Tibial nerve (tissue), 4 donors: ENCODE results near the gene MAPK8.
A peak's percentile ranks its signal among the peaks of the same experiment; 100 is the strongest.

ENCODE experiments used
- CTCF ChIP-seq, 5 experiments: fragments of 200-600 bp in 3 of 5; fragments of 450-650 bp in 2 of 5; sonication (generic) in 3 of 5; IDR thresholded peaks; one replicate each; pipeline ENCODE4 v1.5.1; 2016 to 2019; ENCODE audit warnings: antibody characterized with exemption in 5 of 5, mild to moderate bottlenecking in 3 of 5, moderate library complexity in 2 of 5
- EP300 ChIP-seq, 2 donors: sonication (generic); formaldehyde crosslinking; IDR thresholded peaks; one replicate each; pipeline ENCODE4 v1.6.1; 2017; ENCODE audit warnings: antibody characterized with exemption in 2 of 2, mild to moderate bottlenecking in 1 of 2
- POLR2A ChIP-seq, 2 donors: fragments of 450-650 bp; IDR thresholded peaks; one replicate each; pipeline ENCODE4 v1.6.1; 2017; ENCODE audit warnings: antibody characterized with exemption in 2 of 2, mild to moderate bottlenecking in 2 of 2, moderate library complexity in 2 of 2

- TF ChIP-seq CTCF (IDR thresholded peaks at IDR 0.05): peak; percentile 49 to 69 (median 57)
- TF ChIP-seq EP300 (IDR thresholded peaks at IDR 0.05): no peak
- no peak for TF ChIP-seq POLR2A (IDR thresholded peaks at IDR 0.05)
These were observed 57.3 kb downstream of the MAPK8 start for GRCh38 chr10:48363617-48364355.
